Thyroid gland (tissue), 4 donors: ENCODE results near the gene DYNC1H1. TPM values are rescaled to one million over a fixed set of nuclear protein-coding genes. Genes with fewer than 3 reads are reported as not detected.
A peak's percentile ranks its signal among the peaks of the same experiment; 100 is the strongest.
"Not testable (repeated sequence)": the region's sequence is repeated elsewhere in the genome, so short reads cannot be mapped to it uniquely, and the experiment has no call there.

Experiments used
- DNase-seq, 2 donors: peaks; one replicate each; pipeline ENCODE4 v3.0.0-alpha.2; 2019
- H3K27ac ChIP-seq, 3 donors: fragments of 200-600 bp; sonication (generic); 1 replicate in 2 of 3; 2 replicates in 1 of 3; pipeline ENCODE4 v1.5.1; 2016 to 2019; ENCODE audit warnings: mild to moderate bottlenecking in 1 of 3, moderate library complexity in 1 of 3
- H3K27me3 ChIP-seq: fragments of 200-600 bp; sonication (generic); one replicate; pipeline ENCODE4 v1.5.1; 2019
- H3K36me3 ChIP-seq, 2 donors: fragments of 200-600 bp; sonication (generic); one replicate each; pipeline ENCODE4 v1.5.1; 2016 to 2019
- H3K4me1 ChIP-seq, 2 donors: fragments of 200-600 bp; sonication (generic); one replicate each; pipeline ENCODE4 v1.5.1; 2017 to 2019
- H3K4me3 ChIP-seq, 3 donors: fragments of 200-600 bp; sonication (generic); replicated peaks in 1 of 3; 1 replicate in 2 of 3; 2 replicates in 1 of 3; pipeline ENCODE4 v1.5.1; 2016; ENCODE audit warnings: mild to moderate bottlenecking in 1 of 3
- H3K9me3 ChIP-seq: fragments of 200-600 bp; sonication (generic); one replicate; pipeline ENCODE4 v1.5.1; 2017
- POLR2A ChIP-seq, 2 donors: fragments of 450-650 bp; IDR thresholded peaks; one replicate each; pipeline ENCODE4 v1.6.1; 2017; ENCODE audit warnings: antibody characterized with exemption in 2 of 2, mild to moderate bottlenecking in 2 of 2, moderate library complexity in 1 of 2
- WGBS, 2 donors: methylation state at CpG; one replicate each; pipeline ENCODE4 v1.1.5; 2017; 5-methylcytosine and 5-hydroxymethylcytosine counted together
- intact Hi-C: fragments of 100-400 bp; cut with DNase I; formaldehyde crosslinking; loops from one replicate; pipeline ENCODE4 v1.15.1; 2023
- total RNA-seq, 4 donors: library from RNA; depleted of rRNA; stranded (reverse); fragments of >200 nt; gene quantifications; one replicate each; pipeline ENCODE4 v1.2.3, GENCODE V29; 2016
- TF ChIP-seq, protein P1 (sequence below), 6 experiments: fragments of 200-600 bp in 3 of 6; fragments of 450-650 bp in 3 of 6; sonication (generic) in 3 of 6; IDR thresholded peaks; one replicate each; pipeline ENCODE4 v1.5.1; 2016 to 2019; ENCODE audit warnings: antibody characterized with exemption in 6 of 6, mild to moderate bottlenecking in 2 of 6, inconsistent platforms in 1 of 6, moderate library complexity in 1 of 6

The DYNC1H1 gene
- total RNA-seq, 4 donors from 2014 or later, result 464 to 818 (median 553) TPM

DNA sequence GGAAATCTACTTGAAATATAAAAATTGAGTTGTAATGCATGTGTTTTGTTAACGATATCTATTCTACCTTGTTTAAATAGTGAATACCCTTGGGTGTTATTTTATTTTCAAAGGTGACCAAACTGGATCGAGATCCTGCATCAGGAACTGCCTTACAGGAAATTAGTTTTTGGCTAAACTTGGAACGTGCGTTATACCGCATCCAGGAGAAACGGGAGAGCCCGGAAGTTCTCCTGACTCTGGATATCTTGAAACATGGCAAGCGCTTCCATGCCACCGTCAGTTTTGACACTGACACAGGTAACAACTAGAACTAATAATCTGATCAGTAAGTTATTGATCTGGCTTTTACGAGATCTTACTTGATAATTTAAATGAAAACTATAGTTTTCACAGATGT, 15.9 kb downstream of the DYNC1H1 start:
- whole genome bisulfite sequencing, 2 donors, result 85 to 86% methylated on average over 10 of the region's 10 CpGs
- intact Hi-C loops, result no loop called here

DNA sequence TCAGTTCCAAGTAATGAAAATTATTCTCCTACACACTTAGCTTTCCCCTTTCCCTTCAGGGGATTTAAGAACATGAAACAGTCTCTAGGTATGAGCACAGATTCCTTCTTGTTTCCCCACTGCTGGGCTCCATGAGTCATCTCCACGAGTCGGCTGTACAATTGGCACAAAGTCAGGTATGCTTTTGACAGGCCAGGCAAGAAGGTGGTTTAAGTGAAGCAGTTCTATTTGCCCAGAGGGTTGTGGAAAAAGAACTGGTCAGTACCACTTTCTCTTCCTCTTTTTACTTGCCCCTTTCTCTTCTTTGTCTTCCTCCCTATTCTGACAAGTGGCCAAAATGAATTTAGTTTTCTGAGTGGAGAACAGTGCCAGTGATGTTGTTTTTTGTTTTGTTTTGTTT, 16.3 kb downstream of the DYNC1H1 start:
- 5 to 10% methylated on average over 2 of the region's 2 CpGs for WGBS, 2 donors
- Histone ChIP-seq H3K27ac (peak overlapping the region; percentile 29 to 45 (median 44)), H3K4me1 (peaks cover 0 to 10% of the 10 kb centered on the region in 2 donors), H3K4me3 (no peak overlapping the region), H3K9me3 (no peaks in the 10 kb centered on the region), H3K36me3 (peaks cover 43 to 48% of the 10 kb centered on the region in 2 donors), H3K27me3 (no peaks in the 10 kb centered on the region)
- peak; percentile 73 to 80 for DNase-seq
- no peak for TF ChIP-seq POLR2A (IDR thresholded peaks at IDR 0.05)
- TF ChIP-seq, protein P1, sequence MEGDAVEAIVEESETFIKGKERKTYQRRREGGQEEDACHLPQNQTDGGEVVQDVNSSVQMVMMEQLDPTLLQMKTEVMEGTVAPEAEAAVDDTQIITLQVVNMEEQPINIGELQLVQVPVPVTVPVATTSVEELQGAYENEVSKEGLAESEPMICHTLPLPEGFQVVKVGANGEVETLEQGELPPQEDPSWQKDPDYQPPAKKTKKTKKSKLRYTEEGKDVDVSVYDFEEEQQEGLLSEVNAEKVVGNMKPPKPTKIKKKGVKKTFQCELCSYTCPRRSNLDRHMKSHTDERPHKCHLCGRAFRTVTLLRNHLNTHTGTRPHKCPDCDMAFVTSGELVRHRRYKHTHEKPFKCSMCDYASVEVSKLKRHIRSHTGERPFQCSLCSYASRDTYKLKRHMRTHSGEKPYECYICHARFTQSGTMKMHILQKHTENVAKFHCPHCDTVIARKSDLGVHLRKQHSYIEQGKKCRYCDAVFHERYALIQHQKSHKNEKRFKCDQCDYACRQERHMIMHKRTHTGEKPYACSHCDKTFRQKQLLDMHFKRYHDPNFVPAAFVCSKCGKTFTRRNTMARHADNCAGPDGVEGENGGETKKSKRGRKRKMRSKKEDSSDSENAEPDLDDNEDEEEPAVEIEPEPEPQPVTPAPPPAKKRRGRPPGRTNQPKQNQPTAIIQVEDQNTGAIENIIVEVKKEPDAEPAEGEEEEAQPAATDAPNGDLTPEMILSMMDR (IDR thresholded peaks at IDR 0.05), result no peak
- intact Hi-C loops, result no loop called here

More for the DNA sequence above, 15.9 kb downstream of the DYNC1H1 start:
- H3K9me3 ChIP-seq, result no peaks in the 10 kb centered on the region
- no peak overlapping the region for H3K4me3 ChIP-seq
- DNase-seq, result no peak
- peaks cover 0 to 10% of the 10 kb centered on the region in 2 donors for H3K4me1 ChIP-seq
- H3K36me3 ChIP-seq, result peaks cover 39 to 44% of the 10 kb centered on the region in 2 donors
- peak overlapping the region in 2 of 3 donors; percentile 29 to 35 for H3K27ac ChIP-seq
- TF ChIP-seq, protein P1 (IDR thresholded peaks at IDR 0.05), result no peak
- TF ChIP-seq POLR2A (IDR thresholded peaks at IDR 0.05), result no peak
- no peaks in the 10 kb centered on the region for H3K27me3 ChIP-seq

GRCh38 chr14:101982621-101983020, 18.2 kb downstream of the DYNC1H1 start:
- intact Hi-C loops, result no loop called here
- WGBS, 2 donors, result 91 to 92% methylated on average over 6 of the region's 6 CpGs
- peaks cover 63 to 68% of the 10 kb centered on the region in 2 donors for H3K36me3 ChIP-seq

DNA sequence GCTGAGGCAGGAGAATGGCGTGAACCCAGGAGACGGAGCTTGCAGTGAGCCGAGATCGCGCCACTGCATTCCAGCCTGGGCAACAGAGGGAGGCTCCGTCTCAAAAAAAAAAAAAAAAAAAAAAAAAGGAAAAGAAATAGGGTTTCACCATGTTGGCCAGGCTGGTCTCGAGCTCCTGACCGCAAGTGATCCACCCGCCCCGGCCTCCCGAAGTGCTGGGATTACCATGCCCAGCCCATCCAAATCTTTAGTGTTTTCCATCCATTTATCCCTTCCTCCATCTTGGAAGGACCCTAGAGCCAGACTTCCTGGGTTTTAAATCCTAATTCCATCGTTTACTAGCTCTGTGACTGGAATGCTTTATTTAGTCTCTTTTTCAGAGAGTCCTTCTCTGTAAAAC, 20.5 kb downstream of the DYNC1H1 start:
- H3K4me3 ChIP-seq, intact Hi-C loops, H3K27ac ChIP-seq, H3K27me3 ChIP-seq, DNase-seq, H3K9me3 ChIP-seq: not testable (repeated sequence)
- WGBS, 2 donors, result 94 to 98% methylated on average over 12 of the region's 12 CpGs
- Histone ChIP-seq H3K4me1 (peaks cover 0 to 10% of the 10 kb centered on the region in 2 donors), H3K36me3 (peaks cover 77 to 83% of the 10 kb centered on the region in 2 donors)

More at GRCh38 chr14:101982621-101983020, 18.2 kb downstream of the DYNC1H1 start:
- Histone ChIP-seq H3K9me3 (no peaks in the 10 kb centered on the region), H3K27ac (no peak overlapping the region), H3K27me3 (no peaks in the 10 kb centered on the region), H3K4me3 (no peak overlapping the region), H3K4me1 (peaks cover 0 to 10% of the 10 kb centered on the region in 2 donors)
- no peak for TF ChIP-seq POLR2A (IDR thresholded peaks at IDR 0.05)
- TF ChIP-seq, protein P1 (IDR thresholded peaks at IDR 0.05), result no peak
- no peak for DNase-seq

DNA sequence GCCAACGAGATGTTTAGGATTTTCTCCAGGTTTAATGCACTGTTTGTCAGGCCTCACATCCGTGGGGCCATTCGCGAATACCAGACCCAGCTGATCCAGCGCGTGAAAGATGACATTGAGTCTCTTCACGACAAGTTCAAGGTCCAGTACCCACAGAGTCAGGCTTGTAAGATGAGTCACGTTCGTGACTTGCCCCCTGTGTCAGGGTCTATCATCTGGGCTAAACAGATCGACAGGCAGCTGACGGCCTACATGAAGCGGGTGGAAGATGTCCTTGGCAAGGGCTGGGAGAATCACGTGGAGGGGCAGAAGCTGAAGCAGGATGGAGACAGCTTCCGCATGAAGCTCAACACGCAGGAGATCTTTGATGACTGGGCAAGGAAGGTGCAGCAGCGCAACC, 21.6 kb downstream of the DYNC1H1 start:
- Histone ChIP-seq H3K4me1 (peaks cover 0 to 2% of the 10 kb centered on the region in 2 donors), H3K27ac (no peak overlapping the region), H3K27me3 (no peaks in the 10 kb centered on the region), H3K36me3 (peaks cover 78 to 81% of the 10 kb centered on the region in 2 donors), H3K4me3 (no peak overlapping the region), H3K9me3 (no peaks in the 10 kb centered on the region)
- 95 to 96% methylated on average over 16 of the region's 16 CpGs for WGBS, 2 donors
- intact Hi-C loops, result no loop called here
- no peak for TF ChIP-seq POLR2A (IDR thresholded peaks at IDR 0.05)
- TF ChIP-seq, protein P1 (IDR thresholded peaks at IDR 0.05), result no peak
- DNase-seq, result no peak
